Bronchial epithelial cell (primary cell): ENCODE results near the gene KRTAP8-1. TPM values are rescaled to one million over a fixed set of nuclear protein-coding genes. Genes with fewer than 3 reads are reported as not detected.
A peak's percentile ranks its signal among the peaks of the same experiment; 100 is the strongest.

Experiments used
- DNase-seq: peaks from one replicate; pipeline ENCODE4 v3.0.0-alpha.2; 2010; ENCODE audit warnings: low read depth
- FAIRE-seq: peaks from 2 replicates; lab custom pipeline; 2011; peaks lifted over from hg19 to GRCh38; lab: Jason Lieb, UNC
- H3K27me3 ChIP-seq: 2 replicates; pipeline ENCODE4 v1.5.1; 2011; ENCODE audit warnings: low read length; ENCODE audit not compliant: control insufficient read depth, insufficient read depth
- H3K36me3 ChIP-seq: 2 replicates; pipeline ENCODE4 v1.5.1; 2011; ENCODE audit warnings: low read length; ENCODE audit not compliant: control insufficient read depth, insufficient read depth
- H3K4me3 ChIP-seq: 2 replicates; pipeline ENCODE4 v1.5.1; 2011; ENCODE audit warnings: mild to moderate bottlenecking, low read depth, low read length, control low read depth
- CTCF ChIP-seq: IDR thresholded peaks from 2 replicates; pipeline ENCODE4 v1.5.1; 2011; ENCODE audit warnings: mild to moderate bottlenecking, moderate library complexity, low read length, control low read depth, inconsistent platforms; ENCODE audit not compliant: insufficient read depth, severe bottlenecking
- total RNA-seq: library from RNA; depleted of rRNA; stranded (reverse); fragments of >200 nt; gene quantifications from 2 replicates; pipeline ENCODE4 v1.2.1, GENCODE V29; 2014

The KRTAP8-1 gene
- total RNA-seq = not detected in 2 replicates

GRCh38 chr21:30813174-30813573 lies at the start of gene KRTAP8-1:
TSS of gene KRTAP8-1 (minus strand) at chr21:30813274. CDS start at chr21:30813220, 54 bp downstream.
- H3K27me3 ChIP-seq = no peaks in the 10 kb centered on the region
- H3K4me3 ChIP-seq = no peak within 1 kb of the TSS
- DNase-seq (no peak), FAIRE-seq (no peak)
- H3K36me3 ChIP-seq = no peaks in the 10 kb centered on the region
- TF ChIP-seq CTCF = no peak

DNA sequence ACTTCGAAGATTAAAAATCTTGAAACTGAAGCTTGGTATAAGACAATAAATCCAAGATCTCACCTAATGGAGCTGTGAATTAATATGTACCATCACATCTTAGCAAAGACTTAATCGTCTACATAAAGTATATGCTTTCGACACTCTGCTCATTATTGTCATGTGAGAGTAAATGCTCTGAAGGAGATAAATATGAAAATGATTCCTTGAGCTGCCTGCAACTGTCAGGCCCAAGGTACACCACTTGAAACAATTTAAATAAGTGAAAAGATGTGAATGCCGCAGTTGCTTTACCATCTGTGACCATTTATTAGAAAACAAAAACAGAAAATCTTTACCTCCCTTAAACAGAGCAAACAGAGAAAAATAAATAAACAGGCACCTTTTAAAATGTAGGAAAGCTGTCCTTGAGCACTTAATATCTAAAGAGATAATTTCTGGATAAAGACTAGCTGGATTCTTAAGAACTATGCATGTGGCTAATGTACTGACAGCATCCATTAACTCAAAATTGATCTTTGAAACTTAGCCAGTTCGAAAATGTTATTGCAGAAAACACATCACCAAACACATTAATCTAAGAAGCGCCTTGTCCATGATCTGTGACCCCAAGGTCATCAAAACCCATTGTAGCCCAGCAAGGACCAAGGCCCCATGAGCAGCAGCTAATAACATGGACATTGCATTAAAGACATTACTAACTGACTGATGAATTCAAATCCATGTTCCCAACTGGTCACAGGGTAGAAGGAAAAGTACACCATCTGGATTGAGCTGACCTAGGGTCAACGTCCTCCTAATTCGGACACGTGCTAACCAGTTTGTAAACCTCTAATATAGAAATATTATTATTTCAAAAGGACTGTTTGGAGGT lies 34.8 kb upstream of the KRTAP8-1 start:
- Histone ChIP-seq H3K27me3 (no peaks in the 10 kb centered on the region), H3K4me3 (no peak overlapping the region), H3K36me3 (no peaks in the 10 kb centered on the region)
- FAIRE-seq = no peak
- no peak for DNase-seq
- no peak for TF ChIP-seq CTCF

DNA sequence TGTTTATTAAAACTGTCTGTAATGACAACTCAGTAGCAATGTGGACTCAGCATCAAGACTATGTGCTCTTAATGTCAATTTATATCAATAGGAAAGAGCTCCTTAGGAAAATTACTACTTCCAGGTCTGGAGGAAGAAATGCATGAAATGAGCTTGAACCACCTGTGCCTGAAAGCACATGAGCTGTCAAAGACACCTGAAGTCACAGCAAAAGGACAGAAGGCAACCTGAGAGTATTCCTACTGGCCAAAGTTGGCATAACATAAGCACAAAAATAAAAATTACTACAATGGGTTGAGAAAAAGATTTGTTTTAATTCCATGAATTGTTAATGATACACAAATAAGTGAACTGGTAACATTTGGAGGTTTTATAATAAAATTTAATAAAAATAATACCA lies 29.9 kb upstream of the KRTAP8-1 start:
- DNase-seq (no peak), FAIRE-seq (no peak)
- no peak for TF ChIP-seq CTCF
- Histone ChIP-seq H3K4me3 (no peak overlapping the region), H3K36me3 (no peaks in the 10 kb centered on the region), H3K27me3 (no peaks in the 10 kb centered on the region)

- peak; percentile 35 for DNase-seq
- Histone ChIP-seq H3K27me3 (no peaks in the 10 kb centered on the region), H3K36me3 (no peaks in the 10 kb centered on the region), H3K4me3 (no peak overlapping the region)
- TF ChIP-seq CTCF = peak; percentile 46
- FAIRE-seq = no peak
Measured at GRCh38 chr21:30839304-30839703, 26.2 kb upstream of the KRTAP8-1 start.

- TF ChIP-seq CTCF = no peak
- H3K36me3 ChIP-seq = no peaks in the 10 kb centered on the region
- no peak overlapping the region for H3K4me3 ChIP-seq
- no peaks in the 10 kb centered on the region for H3K27me3 ChIP-seq
- DNase-seq (no peak), FAIRE-seq (no peak)
Measured at GRCh38 chr21:30838536-30838935, 25.5 kb upstream of the KRTAP8-1 start.
